Cerebellar cortex (tissue), 1 donor: ENCODE measurements around the gene SLC35A2.
A peak's percentile ranks its signal among the peaks of the same experiment; 100 is the strongest.
"Not testable (repeated sequence)": the region's sequence is repeated elsewhere in the genome, so short reads cannot be mapped to it uniquely, and the experiment has no call there.

Experiments
- DNase-seq: peaks from one replicate; pipeline ENCODE4 v3.0.0-alpha.2; 2015; ENCODE audit warnings: low spot score

The SLC35A2 gene

DNA sequence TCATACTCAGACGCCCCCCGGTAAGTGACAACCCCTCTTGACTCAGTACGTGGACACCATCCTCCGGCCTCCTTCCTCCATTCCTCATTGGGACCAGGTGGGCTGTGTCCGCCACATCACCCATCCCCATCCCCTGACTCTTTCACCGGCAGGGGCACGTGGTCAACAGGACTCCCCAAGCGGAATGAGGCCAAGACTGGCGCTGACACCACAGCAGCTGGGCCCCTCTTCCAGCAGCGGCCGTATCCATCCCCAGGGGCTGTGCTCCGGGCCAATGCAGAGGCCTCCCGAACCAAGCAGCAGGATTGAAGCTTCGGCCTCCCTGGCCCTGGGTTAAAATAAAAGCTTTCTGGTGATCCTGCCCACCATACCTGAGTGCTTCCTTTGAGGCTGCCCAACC, 8.7 kb downstream of the SLC35A2 start:
- no peak for DNase-seq

DNA sequence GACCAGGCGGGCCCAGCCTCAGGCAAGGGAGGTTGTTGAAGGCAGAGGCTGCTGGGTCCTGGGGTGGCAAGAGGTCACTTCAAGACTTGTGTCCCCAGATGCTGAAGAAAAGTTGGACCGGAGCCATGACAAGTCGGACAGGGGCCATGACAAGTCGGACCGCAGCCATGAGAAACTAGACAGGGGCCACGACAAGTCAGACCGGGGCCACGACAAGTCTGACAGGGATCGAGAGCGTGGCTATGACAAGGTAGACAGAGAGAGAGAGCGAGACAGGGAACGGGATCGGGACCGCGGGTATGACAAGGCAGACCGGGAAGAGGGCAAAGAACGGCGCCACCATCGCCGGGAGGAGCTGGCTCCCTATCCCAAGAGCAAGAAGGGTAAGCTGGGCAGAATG, 9.3 kb downstream of the SLC35A2 start:
- DNase-seq, result no peak

DNA sequence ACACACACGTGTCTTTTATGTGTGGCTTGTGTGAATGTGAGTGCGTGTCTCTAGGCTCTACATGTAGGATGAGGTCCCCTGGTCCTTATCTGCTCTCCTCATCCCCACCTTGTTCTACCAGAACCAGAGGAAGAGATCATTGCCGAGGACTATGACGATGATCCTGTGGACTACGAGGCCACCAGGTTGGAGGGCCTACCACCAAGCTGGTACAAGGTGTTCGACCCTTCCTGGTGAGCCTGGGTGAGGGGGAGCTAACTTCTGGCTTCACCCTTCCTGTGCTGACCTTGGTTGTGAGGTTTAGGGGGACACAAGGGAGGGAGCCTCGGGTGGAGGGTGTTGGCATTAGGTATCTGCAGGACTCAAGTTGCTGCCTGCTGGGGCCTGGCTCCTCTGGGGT, 10.4 kb downstream of the SLC35A2 start:
- no peak for DNase-seq

DNA sequence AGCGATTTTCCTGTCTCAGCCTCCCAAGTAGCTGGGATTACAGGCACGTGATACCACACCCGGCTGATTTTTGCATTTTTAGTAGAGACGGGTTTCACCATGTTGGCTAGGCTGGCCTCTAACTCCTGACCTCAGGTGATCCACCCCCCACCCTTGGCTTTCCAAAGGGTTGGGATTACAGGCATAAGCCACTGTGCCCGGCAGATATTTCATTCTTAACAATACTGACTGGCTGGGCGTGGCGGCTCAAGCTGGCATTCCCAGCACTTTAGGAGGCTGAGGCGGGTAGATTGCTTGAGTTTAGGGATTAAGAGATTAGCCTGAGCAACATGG, 12.4 kb downstream of the SLC35A2 start:
- DNase-seq, result no peak

DNA sequence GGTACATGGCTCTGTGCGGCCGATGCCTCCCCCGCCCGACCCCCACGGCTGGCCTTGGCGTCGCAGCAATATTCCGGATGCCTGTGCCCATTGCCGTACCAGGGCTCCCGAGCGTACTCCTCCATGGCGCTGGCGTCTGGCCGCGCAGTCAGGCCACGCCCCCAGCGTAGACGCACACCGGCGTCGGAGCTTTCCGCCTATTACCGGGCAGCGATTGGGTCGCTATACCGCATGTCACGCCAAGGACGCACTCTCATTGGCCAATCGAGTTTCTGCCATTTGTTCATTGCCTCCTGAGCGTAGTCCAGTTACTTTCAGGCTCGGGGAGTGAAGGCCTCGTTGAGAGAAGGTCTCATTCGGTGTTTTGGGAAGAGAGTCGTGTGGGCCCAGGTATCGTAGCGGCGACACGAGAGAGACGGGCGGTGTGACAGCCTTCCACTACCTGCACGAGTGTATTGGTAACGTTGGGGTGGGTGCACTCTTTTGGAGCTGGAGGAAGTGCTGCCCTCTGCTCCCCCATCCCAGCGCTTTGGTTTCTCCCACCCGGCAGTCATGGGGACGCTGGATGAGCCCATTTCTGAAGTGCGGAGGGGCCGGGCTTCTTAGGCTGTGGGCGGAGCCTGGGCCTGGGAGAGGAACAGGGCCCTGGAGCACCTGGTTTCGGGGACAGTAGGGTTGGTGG, 13.7 kb downstream of the SLC35A2 start, which contains the start of the genes PQBP1 and TIMM17B:
TSS of gene PQBP1 (plus strand) at position 306 of the 682 bp plus-strand sequence. CDS start 580 bp downstream, outside the sequence.
TSS of gene TIMM17B (minus strand) at position 144 of the 682 bp plus-strand sequence. CDS start at position 125, 19 bp downstream.
- peak; percentile 96 for DNase-seq

DNA sequence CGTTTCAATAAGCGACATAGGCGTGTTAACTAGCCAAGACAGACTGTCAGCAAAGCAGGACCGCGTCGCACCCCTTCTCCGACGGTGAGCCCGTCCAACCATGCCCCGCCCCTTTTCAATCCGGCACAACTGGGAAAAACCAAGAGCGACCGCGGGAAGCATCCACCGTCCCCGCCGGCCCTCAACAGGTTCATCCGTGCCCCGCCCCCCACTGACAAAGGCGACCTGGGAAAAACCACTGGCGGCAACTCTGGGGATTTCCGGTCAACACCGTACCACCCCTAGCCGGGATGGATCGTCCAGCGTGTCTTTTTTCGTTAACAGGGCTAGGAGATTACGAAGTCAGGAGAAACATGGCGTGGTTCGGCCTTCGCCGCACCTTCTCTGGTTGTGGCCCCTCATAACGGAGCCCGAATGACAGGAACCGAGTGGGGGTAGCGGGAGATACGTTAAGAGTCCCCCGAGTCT, 14.3 kb downstream of the SLC35A2 start:
- peak; percentile 72 for DNase-seq

DNA sequence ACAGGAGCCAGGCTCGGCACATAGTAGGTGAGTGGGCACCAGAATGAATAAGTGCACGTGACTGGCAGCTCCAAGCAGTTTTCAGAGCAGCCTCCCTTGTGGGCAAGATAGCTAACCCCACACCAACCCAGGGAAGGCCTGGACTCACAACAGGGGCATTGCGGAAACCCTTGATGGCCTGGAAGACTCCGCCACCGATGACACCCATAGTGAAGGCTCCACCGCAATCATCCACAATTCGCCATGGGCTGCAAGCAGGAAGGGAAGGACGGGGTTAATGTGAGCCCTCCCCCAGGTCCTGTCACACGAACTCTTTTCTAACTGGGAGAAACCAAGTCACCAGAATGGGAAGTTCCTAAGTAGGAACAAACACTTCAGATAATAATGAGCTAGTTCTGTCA, 14.8 kb downstream of the SLC35A2 start:
- DNase-seq, result peak; percentile 47

DNA sequence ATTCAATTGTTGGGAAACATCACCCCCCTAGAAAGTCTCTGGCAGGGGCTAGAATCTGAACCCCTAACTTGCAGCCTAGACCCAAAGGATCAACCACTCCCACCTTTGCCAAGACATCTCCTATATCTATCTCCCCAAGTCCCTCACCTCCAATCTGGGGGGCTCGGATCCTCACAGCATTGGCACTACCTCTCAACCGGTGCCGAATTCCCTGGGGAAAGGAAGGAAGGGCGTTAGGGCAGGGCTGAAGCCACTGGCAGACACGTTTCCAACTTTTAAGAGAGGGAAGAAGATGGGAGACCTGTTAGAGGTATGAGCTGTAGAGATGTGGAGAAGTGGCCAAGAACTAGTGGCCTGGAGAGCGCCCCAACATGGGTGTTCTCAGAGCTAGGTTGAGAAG, 16.6 kb downstream of the SLC35A2 start:
- DNase-seq, result no peak

DNA sequence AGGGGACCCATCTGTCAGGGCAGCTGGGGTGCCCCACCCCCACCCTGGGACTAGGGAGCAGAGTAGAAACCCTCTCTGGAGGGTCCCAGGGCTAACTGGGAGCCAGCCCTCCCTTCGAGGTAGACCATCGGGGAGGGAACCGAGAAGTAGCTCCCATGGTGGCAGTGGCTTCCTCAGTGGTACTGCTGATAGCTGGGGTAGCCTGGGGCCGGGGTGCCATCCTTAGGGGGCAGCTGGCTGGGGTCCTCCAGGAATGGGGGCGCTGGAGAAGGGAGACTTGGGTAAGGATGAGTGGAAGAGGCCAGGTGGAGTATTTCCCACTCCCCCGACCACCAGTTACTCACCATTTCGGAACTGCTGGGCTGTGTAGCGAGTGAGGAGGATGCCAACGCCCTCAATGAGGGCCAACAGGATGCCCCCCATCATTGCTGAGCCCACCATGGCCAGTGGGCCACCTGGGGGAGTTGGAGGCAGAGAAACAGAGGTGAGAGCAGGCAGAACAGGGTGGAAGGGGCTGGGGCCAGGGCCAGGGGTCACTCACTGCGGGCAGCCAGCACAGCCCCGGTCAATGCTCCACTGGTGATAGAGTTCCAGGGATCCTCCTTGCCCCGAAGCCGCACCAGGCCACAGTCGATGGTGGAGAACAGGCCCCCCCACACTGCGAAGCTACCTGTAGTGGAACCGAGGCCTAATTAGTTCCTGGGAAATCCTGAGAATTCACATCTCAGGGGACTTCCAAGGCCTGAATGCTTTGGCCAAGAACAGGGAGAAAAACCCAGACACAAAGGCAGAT, 17.7 kb downstream of the SLC35A2 start:
- no peak for DNase-seq

DNA sequence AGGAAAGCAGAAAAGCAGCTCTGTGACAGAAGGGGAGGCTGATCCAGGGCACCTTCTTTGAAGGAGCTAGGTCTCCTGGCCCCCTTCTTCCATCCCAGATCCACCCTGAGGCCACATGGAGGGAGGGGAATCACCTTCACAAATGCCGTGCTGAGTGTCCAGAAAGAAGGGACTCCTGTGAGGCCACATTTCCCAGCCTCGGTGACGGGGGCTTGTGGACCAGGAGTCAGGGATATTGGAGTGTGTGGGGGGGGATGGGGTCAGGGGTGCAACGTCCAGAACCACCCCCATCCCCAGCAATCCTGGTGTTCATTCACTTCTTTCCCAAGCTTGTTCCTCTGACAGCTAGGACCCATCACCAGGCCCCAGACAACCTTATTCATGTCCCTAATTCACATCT, 18.6 kb downstream of the SLC35A2 start:
- no peak for DNase-seq

DNA sequence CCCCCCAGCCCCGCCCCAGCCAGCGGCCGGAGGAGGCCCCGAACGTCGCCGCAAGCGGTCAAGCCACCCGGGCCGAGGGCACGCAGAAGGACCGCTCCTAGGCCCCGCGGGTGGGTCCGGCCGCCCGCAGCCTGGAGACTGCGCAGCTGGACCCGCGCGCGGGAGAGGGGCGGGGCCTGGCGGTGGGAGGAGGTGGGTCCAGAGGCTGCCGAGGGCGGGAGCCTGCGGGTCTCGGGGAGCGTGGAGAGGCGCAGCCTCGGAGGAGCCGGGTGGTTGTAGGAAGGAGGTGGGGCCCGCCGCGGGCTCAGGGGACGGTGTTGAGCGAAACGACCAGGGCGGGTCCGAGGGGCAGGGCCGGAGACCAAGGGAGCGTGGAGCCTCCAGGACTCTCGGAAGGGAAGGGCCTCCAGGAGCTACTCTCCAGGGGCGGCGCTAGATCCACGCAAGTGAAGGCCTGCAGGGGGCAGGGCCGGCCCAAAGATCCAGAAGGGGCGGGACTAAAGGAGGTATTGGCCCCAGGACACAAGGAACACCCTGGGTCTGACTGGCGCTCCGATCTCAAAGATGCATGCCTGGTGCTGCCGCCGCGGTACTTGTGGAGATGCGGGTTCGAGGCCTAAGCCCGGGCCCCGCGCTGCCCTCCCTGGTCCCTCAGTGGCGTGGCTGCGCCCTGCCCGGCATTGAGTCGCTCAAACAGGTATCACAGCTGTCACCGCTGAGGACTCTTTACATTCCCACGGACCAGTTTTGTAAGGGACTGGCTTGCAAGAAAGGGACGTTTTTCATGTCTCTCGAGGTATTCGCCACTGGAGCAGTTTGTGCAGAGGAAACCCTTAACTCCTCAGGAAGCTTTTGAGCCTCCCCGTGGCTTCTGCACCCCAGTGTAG, 19.8 kb downstream of the SLC35A2 start:
- DNase-seq, result peak; percentile 88

DNA sequence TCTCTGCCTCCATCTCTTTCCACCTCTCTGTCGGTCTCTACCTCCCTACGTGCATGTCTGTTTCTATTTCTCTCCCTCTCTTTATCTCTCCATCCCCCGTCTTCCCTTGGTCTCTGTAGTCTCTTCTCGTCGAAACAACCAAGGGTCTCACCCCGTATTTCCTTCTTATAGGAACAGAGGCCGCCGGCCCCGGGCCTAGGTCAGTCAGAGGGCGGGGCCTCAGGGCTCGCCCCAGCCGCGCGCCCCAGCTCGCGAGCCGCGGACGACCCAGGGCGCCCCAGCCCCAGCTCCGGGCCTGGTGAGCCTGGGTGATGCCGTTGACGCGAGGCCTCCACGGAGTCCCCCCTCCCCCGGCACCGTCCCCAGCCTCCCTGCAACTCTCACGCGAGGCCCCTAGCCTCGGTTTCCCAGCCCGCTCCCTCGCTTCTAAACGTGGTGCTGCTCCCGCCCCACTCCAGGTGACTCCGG, 20.5 kb downstream of the SLC35A2 start:
- peak; percentile 27 for DNase-seq

DNA sequence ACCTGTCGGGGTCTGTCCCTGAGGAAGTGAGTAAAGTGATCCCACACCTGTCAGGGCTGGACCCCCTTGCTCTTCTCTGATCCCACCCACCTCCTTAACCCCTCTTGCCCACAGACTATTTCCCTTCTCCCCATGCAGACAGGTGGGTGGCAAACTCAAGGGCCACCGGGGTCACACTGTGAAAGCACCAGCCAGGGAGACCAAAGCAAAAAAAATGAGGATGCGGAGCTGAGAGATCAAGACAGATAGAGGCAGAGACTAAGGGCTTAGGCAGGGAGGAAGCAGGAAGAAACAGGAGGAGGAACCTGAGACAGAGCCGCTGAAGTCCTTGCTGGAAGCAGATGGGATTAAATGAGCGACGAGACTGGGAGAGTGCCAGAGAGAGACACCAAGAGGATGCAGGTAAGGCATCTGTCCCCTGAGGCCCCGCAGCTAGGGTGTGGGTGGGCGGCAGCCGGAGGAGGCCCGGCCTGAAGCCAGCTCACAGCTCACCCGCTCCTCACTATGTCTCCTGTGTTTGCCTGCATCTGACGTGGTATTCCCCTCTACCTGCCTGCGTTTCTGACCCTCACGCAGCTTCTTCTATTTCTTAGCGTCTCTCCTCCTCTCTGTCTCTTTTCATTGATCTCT, 21.0 kb downstream of the SLC35A2 start:
- DNase-seq, result peak; percentile 31

DNA sequence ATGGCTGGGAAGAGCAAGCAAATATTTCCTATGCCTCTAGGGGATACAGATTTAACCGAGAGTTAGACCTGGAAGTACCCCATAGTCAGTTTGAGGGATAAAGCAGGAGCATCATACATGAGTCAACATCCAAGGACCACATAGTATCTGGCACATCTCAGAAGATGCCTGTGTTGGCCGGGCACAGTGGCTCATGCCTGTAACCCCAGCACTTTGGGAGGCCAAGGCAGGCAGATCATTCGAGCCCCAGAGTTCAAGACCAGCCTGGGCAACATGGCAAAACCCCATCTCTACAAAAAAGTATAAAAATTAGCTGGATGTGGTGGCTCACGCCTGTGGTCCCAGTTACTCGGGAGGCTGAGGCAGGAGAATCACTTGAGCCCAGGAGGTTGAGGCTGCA, 24.9 kb downstream of the SLC35A2 start:
- DNase-seq, result not testable (repeated sequence)

DNA sequence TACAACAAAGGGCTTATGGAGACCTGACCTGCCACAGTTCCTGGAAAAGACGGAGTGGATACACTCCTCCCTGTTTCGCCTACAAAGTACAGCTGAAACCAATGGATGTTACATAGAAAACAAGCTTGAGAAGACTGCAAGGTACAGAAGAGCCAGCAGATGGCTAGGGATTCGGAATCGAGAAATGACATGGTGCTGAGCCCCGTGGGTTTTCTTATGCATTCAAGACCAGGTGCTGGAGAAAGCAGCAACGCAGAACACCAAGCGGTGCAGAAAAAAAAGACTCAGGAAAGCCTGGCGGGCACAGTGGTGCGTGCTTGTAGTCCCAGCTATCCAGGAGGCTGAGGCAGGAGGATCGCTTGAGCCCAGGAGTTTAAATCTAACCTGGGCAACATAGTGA, 27.7 kb downstream of the SLC35A2 start:
- peak; percentile 6 for DNase-seq

DNA sequence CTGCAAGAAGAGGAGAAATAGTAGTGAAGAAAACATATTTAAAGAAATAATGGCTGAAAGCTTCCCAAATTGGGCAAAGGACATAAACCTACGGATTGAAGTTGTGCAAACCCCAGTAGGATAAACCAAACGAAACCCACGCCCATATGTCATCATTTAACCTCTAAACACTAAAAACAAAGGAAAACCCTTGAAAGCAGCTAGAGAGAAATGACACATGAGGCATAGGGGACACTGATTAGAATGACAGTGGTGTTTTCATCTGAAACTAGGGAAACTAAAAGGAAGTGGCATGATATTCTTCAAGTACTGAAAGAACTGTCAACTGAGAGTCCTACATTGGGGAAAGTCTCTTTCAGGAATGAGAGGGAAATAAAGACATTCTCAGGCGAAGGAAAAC, 34.5 kb downstream of the SLC35A2 start:
- DNase-seq, result not testable (repeated sequence)

DNA sequence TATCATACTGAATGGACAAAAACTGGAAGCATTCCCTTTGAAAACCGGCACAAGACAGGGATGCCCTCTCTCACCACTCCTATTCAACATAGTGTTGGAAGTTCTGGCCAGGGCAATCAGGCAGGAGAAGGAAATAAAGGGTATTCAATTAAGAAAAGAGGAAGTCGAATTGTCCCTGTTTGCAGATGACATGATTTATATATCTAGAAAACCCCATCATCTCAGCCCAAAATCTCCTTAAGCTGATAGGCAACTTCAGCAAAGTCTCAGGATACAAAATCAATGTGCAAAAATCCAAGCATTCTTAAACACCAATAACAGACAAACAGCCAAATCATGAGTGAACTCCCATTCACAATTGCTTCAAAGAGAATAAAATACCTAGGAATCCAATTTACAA, 39.4 kb downstream of the SLC35A2 start:
- not testable (repeated sequence) for DNase-seq

DNA sequence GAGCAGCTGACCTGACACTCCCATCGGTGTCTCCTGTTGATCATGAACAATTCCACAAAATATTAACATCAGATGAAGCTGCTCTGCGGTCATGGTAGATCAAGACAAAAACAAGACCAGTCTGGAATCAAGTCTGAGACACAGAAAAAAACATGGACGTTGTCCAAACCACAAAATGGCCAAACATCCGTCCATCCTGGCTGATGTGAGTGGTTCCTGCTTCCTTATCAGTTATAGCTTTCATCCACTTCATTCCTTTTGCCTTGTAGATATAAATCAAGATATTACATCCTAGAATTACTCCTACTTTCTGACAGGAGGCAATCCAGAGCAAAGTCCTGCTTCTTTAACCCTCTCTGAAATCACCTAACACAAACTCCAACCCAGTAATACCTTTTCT, 47.2 kb downstream of the SLC35A2 start:
- DNase-seq, result no peak

DNA sequence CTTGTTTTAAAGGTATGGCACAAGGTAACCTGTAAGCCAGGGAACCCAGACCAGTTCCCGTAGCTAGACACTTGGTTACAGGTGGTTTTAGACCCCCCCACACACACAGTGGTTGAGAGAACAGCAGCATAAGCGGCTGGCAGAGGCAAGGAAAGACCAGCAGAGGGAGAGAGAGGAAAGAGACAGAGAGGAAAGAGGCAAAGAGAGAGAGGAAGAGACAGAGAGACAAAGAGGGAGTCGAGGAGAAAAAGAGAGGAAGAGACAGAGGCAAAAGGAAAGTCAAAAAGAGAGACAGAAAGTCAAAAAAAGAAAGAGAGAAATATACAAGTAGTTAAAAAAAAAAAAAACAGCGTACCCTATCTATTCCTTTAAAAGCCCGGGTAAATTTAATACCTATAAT, 56.5 kb downstream of the SLC35A2 start:
- DNase-seq, result no peak

DNA sequence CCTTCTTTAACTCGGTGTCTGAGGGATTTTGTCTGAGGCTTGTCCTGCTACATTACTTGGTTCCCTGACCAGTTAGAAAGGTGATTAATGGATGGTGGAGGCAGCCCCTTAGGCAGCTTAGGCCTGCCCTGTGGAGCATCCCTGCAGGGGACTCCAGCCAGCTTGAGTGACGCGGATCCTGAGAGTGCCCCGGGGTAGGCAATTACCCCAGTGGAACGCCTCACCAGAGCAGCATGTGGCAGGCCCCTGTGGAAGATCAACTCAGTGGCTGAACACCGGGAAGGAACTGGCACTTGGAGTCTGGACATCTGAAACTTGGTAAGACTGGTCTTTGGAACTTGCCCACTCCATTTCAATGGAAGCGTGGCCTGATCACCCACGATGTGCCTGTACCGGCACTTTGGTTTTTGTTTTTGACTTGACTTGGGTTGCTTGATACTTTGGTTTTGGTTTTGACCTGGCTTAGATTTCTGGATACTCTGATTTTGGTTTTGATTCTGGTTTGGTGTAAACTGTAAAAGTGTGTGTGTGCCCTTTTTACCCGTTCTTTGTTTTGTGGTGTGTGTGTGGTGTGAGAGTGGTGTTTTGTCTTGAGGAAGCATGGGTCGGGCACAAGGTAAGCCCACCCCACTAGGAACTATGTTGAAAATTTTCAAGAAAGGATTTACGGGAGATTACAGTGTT, 57.2 kb downstream of the SLC35A2 start:
- DNase-seq, result not testable (repeated sequence)

DNA sequence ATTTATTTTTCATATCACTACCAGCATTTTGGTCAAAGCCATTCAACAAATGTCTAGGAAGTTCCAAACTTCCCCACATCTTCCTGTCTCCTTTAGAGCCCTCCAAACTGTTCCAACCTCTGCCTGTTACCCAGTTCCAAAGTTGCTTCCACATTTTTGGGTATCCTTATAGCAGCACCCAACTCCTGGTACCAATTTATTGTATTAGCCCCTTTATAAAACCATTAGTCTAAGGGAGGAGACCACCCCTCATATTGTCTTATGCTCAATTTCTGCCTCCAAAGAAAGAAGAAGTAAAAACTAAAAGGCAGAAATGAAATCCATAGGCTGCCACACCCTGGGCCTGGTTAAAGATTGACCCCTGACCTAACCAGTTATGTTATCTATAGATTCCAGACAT, 58.0 kb downstream of the SLC35A2 start:
- not testable (repeated sequence) for DNase-seq
